ENCODE data around the gene TPPP2. TPM values are rescaled to one million over a fixed set of nuclear protein-coding genes. Genes with fewer than 3 reads are reported as not detected.

The TPPP2 gene
- total RNA-seq, 1 experiment from 2014 or later, result not detected

DNA sequence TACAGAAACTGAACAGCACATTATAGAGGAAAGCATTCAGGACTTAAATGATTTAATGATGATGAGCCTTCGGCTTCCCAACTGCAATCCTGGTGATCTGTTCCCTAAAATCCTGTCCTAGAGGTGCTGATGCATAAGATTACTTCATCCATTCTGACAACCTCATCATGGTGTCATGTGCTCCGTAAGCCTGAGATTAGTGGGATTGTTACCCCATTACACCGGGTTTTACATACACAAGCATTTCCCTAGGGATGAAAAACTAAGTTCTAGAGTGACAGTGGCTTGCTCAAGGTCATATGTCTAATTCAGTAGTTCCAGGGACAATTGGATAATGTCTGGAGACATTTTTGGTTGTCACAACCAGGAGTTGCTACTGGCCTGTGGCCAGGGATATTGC lies 7.1 kb downstream of the TPPP2 start:
- intact Hi-C loops (cut with micrococcal nuclease), result no loop called here
- no peak for DNase-seq (ENCODE audit: unreplicated experiment)
- H3K36me3 Mint-ChIP-seq (ENCODE audit: insufficient read depth, unreplicated experiment), result no peaks in the 10 kb centered on the region
- no peak overlapping the region for H3K4me3 Mint-ChIP-seq (ENCODE audit: unreplicated experiment)
- H3K9me3 Mint-ChIP-seq (ENCODE audit: unreplicated experiment), result no peaks in the 10 kb centered on the region
- no peak for TF ChIP-seq CTCF (IDR thresholded peaks at IDR 0.05; ENCODE audit: unreplicated experiment)
- ChIA-PET CTCF (interaction anchor here (0.5 to 3.7 kb wide), 7 partner anchors 11 to 1077 kb away, joined by 3 to 21 read pairs (median 4); no protein-coding TSS in a partner anchor), POLR2A (interaction anchor here (0.7 kb wide), 1 partner anchor 23 kb away, joined by 3 read pairs; no protein-coding TSS in a partner anchor)
- no peak overlapping the region for H3K27ac Mint-ChIP-seq (ENCODE audit: low read depth, unreplicated experiment)
- no peaks in the 10 kb centered on the region for H3K27me3 Mint-ChIP-seq (ENCODE audit: insufficient read depth, unreplicated experiment)
- peaks cover 11% of the 10 kb centered on the region for H3K4me1 Mint-ChIP-seq (ENCODE audit: insufficient read depth, unreplicated experiment)
- BruUV-seq (replicated peaks), result no TSS peak

- intact Hi-C loops (cut with micrococcal nuclease), result no loop called here
- no peaks in the 10 kb centered on the region for H3K9me3 Mint-ChIP-seq (ENCODE audit: unreplicated experiment)
- peaks cover 25% of the 10 kb centered on the region for H3K4me1 Mint-ChIP-seq (ENCODE audit: insufficient read depth, unreplicated experiment)
- BruUV-seq (replicated peaks), result no TSS peak
- ChIA-PET POLR2A (interaction anchor here (0.6 kb wide), 1 partner anchor 52 kb away, joined by 3 read pairs; no protein-coding TSS in a partner anchor), CTCF (interaction anchor here (1.0 to 7.2 kb wide), 15 partner anchors 8 to 344 kb away, joined by 3 to 391 read pairs (median 28); partner anchors contain the start of genes ARHGEF40, SLC39A2 and TPPP2)
- no peak overlapping the region for H3K4me3 Mint-ChIP-seq (ENCODE audit: unreplicated experiment)
- no peak for DNase-seq (ENCODE audit: unreplicated experiment)
- TF ChIP-seq CTCF (IDR thresholded peaks at IDR 0.05; ENCODE audit: unreplicated experiment), result no peak
- H3K27me3 Mint-ChIP-seq (ENCODE audit: insufficient read depth, unreplicated experiment), result no peaks in the 10 kb centered on the region
- H3K36me3 Mint-ChIP-seq (ENCODE audit: insufficient read depth, unreplicated experiment), result no peaks in the 10 kb centered on the region
- H3K27ac Mint-ChIP-seq (ENCODE audit: low read depth, unreplicated experiment), result no peak overlapping the region
Observed at GRCh38 chr14:21038441-21039422, 8.7 kb downstream of the TPPP2 start.

- no peaks in the 10 kb centered on the region for H3K9me3 Mint-ChIP-seq (ENCODE audit: unreplicated experiment)
- peaks cover under 1% of the 10 kb centered on the region for H3K36me3 Mint-ChIP-seq (ENCODE audit: insufficient read depth, unreplicated experiment)
- H3K4me1 Mint-ChIP-seq (ENCODE audit: insufficient read depth, unreplicated experiment), result peaks cover 34% of the 10 kb centered on the region
- no peak overlapping the region for H3K27ac Mint-ChIP-seq (ENCODE audit: low read depth, unreplicated experiment)
- CTCF ChIA-PET, result interaction anchor here (0.6 to 7.2 kb wide), 42 partner anchors 9 to 1262 kb away, joined by 3 to 391 read pairs (median 6); partner anchors contain the start of genes ARHGEF40, SLC39A2, TMEM253 and TPPP2
- BruUV-seq (replicated peaks), result no TSS peak
- H3K4me3 Mint-ChIP-seq (ENCODE audit: unreplicated experiment), result no peak overlapping the region
- no peaks in the 10 kb centered on the region for H3K27me3 Mint-ChIP-seq (ENCODE audit: insufficient read depth, unreplicated experiment)
- POLR2A ChIA-PET, result interaction anchor here (0.6 to 3.0 kb wide), 8 partner anchors 12 to 64 kb away, joined by 3 to 40 read pairs (median 4); partner anchors contain the start of gene ARHGEF40
- TF ChIP-seq CTCF (IDR thresholded peaks at IDR 0.05; ENCODE audit: unreplicated experiment), result peak; percentile 51
- DNase-seq (ENCODE audit: unreplicated experiment), result peak; percentile 69
- intact Hi-C loops (cut with micrococcal nuclease), result loop anchor here (1.0 to 2.0 kb wide), 4 partner anchors 25 to 342 kb away; no protein-coding TSS in a partner anchor
Observed at GRCh38 chr14:21039585-21040369, 9.8 kb downstream of the TPPP2 start.

Data from MCF 10A (cell line).